Measurements from ENCODE around the gene VIT.

The VIT gene

DNA sequence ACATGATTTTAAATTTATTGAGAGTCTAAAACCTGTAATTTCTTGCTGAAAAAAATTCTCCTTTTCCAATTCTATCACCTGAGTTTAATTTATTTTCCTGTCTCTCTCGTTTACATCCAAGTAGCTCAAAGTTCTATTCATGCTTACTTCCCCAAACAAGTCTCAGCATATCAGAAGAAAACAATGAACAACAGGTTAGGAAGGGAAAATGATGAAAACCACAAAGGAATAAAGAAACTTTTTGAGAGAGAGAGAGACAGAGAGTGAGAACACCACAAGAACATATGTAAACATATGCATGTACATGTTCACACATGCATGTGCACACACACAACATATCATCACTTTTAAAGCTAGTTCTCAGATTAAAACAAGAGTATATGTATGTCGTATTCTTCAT, 157.7 kb downstream of the VIT start:
- no peak for DNase-seq (ENCODE audit: low read depth in 1 of 2, low spot score in 1 of 2)

DNA sequence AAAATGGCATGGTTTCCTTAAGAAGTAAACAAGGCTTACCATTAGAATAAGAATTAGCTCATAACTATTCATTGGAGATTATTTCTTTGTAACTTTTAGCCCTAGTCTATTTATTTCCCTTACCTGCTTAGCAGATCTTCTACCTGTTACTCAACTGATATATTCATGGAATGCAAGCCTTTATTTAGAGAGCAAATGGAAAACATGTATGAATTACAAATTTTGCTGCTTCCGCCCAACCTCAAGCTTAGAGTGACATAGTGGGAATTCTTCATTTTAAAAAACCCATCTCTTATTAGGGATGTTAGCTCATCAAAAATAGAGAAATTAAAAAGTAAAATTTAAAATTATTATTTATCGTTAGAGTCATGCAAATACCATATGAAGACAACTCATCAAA, 158.9 kb downstream of the VIT start:
- DNase-seq (ENCODE audit: low read depth in 1 of 2, low spot score in 1 of 2), result no peak

DNA sequence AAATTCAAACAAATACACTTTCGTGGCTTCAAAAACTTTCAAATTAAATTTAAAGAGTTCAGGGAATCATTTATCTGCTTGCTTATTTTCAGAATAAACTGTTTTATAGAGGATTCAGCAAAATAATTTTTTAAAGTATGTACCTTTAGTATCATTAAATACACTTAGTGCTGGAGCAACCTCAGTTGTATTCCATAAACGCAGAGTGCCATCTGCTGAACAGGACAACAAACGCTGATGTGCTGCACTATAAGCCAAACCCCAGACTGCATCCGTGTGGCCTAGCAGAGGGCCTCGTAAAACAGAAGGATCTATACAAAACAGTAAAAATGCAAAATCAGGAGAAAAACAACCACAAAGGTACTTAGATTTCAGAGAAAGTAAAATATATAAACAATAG, 161.2 kb downstream of the VIT start:
- no peak for DNase-seq (ENCODE audit: low read depth in 1 of 2, low spot score in 1 of 2)

GRCh38 chr2:36858551-36859365, 162.3 kb downstream of the VIT start:
- DNase-seq (ENCODE audit: low read depth in 1 of 2, low spot score in 1 of 2), result no peak

GRCh38 chr2:36859366-36859792, 162.9 kb downstream of the VIT start:
- DNase-seq (ENCODE audit: low read depth in 1 of 2, low spot score in 1 of 2), result no peak

- DNase-seq (ENCODE audit: low read depth in 1 of 2, low spot score in 1 of 2), result no peak
Observed at GRCh38 chr2:36861896-36862295, 165.4 kb downstream of the VIT start.
